SK-N-SH treated with all-trans-retinoic acid at 6 μM for 48 hours (cell line): ENCODE data around the gene PNMA6F.

Experiments
- ARNTL ChIP-seq: fragments of 450-650 bp; formaldehyde crosslinking; IDR thresholded peaks from 2 replicates; pipeline ENCODE4 v1.5.0; 2020; ENCODE audit warnings: low read depth, mild to moderate bottlenecking, moderate library complexity, borderline replicate concordance
- BACH2 ChIP-seq: fragments of 250-450 bp; sonication (Bioruptor Pico); IDR thresholded peaks from 2 replicates; pipeline ENCODE4 v1.9.0; 2021; ENCODE audit warnings: mild to moderate bottlenecking, borderline replicate concordance
- GLIS3 ChIP-seq: fragments of 250-450 bp; sonication (Bioruptor Pico); IDR thresholded peaks from 2 replicates; pipeline ENCODE4 v1.5.0; 2020; ENCODE audit warnings: mild to moderate bottlenecking, moderate library complexity
- OSR1 ChIP-seq: fragments of 250-450 bp; sonication (Bioruptor Pico); IDR thresholded peaks from 2 replicates; pipeline ENCODE4 v1.8.0; 2022; ENCODE audit warnings: moderate library complexity, mild to moderate bottlenecking, inconsistent platforms
- PATZ1 ChIP-seq: fragments of 250-450 bp; sonication (Bioruptor Pico); IDR thresholded peaks from 2 replicates; pipeline ENCODE4 v1.8.0; 2020; ENCODE audit warnings: mild to moderate bottlenecking, moderate library complexity, borderline replicate concordance
- POU6F1 ChIP-seq: fragments of 250-450 bp; sonication (Bioruptor Pico); IDR thresholded peaks from 2 replicates; pipeline ENCODE4 v1.8.0; 2021; ENCODE audit warnings: low read depth, mild to moderate bottlenecking, moderate library complexity, borderline replicate concordance
- RARB ChIP-seq: fragments of 250-450 bp; sonication (Bioruptor Pico); IDR thresholded peaks from 2 replicates; pipeline ENCODE4 v1.8.0; 2021; ENCODE audit warnings: mild to moderate bottlenecking, moderate library complexity
- TCF4 ChIP-seq: fragments of 250-450 bp; sonication (Bioruptor Pico); IDR thresholded peaks from 2 replicates; pipeline ENCODE4 v1.8.0; 2021; ENCODE audit warnings: mild to moderate bottlenecking, moderate library complexity, borderline replicate concordance
- TOX ChIP-seq: fragments of 250-450 bp; sonication (Bioruptor Pico); IDR thresholded peaks from 2 replicates; pipeline ENCODE4 v1.8.0; 2021; ENCODE audit warnings: mild to moderate bottlenecking, moderate library complexity, borderline replicate concordance
- ZFP3 ChIP-seq: fragments of 250-450 bp; sonication (Bioruptor Pico); IDR thresholded peaks from 2 replicates; pipeline ENCODE4 v1.5.0; 2020; ENCODE audit warnings: mild to moderate bottlenecking, moderate library complexity
- ZNF565 ChIP-seq: fragments of 450-650 bp; formaldehyde crosslinking; conservative IDR thresholded peaks from 2 replicates; pipeline ENCODE4 v1.5.0; 2020; ENCODE audit warnings: low read depth, mild to moderate bottlenecking, moderate library complexity
- ZNF8 ChIP-seq: fragments of 450-650 bp; formaldehyde crosslinking; IDR thresholded peaks from 2 replicates; pipeline ENCODE4 v1.5.0; 2020; ENCODE audit warnings: mild to moderate bottlenecking, moderate library complexity

- TF ChIP-seq TCF4: no peak
- no peak for TF ChIP-seq ARNTL (CRISPR knock-in tag)
- TF ChIP-seq BACH2 (CRISPR knock-in tag): no peak
- no peak for TF ChIP-seq PATZ1 (CRISPR knock-in tag)
- TF ChIP-seq OSR1 (CRISPR knock-in tag): no peak
- TF ChIP-seq ZNF565 (CRISPR knock-in tag): no peak
- no peak for TF ChIP-seq POU6F1 (CRISPR knock-in tag)
- no peak for TF ChIP-seq TOX
- TF ChIP-seq ZFP3 (CRISPR knock-in tag): no peak
- no peak for TF ChIP-seq GLIS3 (CRISPR knock-in tag)
- TF ChIP-seq RARB (CRISPR knock-in tag): no peak
- no peak for TF ChIP-seq ZNF8 (CRISPR knock-in tag)
Observed at GRCh38 chrX:153336121-153336894, 14.7 kb upstream of the PNMA6F start.
